Upper lobe of right lung (tissue), 1 donor: ENCODE measurements around the gene MED27. TPM values are rescaled to one million over a fixed set of nuclear protein-coding genes. Genes with fewer than 3 reads are reported as not detected.

Source experiments
- ATAC-seq: fragments of 200-7000 bp; cut with Tn5 transposase; one replicate; pipeline ENCODE4 v1.9.1; 2020; ENCODE audit warnings: mild to moderate bottlenecking, moderate library complexity
- DNase-seq: peaks from one replicate; pipeline ENCODE4 v3.0.0-alpha.2; 2020
- H3K27ac ChIP-seq: fragments of 200-600 bp; one replicate; pipeline ENCODE4 v1.8.0; 2022
- H3K27me3 ChIP-seq: fragments of 200-600 bp; one replicate; pipeline ENCODE4 v1.8.0; 2022; ENCODE audit warnings: mild to moderate bottlenecking
- H3K36me3 ChIP-seq: fragments of 200-600 bp; one replicate; pipeline ENCODE4 v1.8.0; 2022
- H3K4me1 ChIP-seq: fragments of 200-600 bp; one replicate; pipeline ENCODE4 v1.8.0; 2022
- H3K4me3 ChIP-seq: fragments of 200-600 bp; one replicate; pipeline ENCODE4 v1.8.0; 2022; ENCODE audit warnings: mild to moderate bottlenecking
- H3K9me3 ChIP-seq: fragments of 200-600 bp; one replicate; pipeline ENCODE4 v1.8.0; 2022
- intact Hi-C: fragments of 100-400 bp; cut with DNase I; formaldehyde crosslinking; loops from one replicate; pipeline ENCODE4 v1.11.0; 2022
- total RNA-seq: library from RNA; stranded (reverse); fragmentation: NEBNext Ultra II Directional; extraction: Animal tissue kit (Norgen Biotek cat#: 25700); gene quantifications from one replicate; pipeline ENCODE4 v1.2.1, GENCODE V29; 2021
- TF ChIP-seq, protein P1 (sequence below): fragments of 200-600 bp; IDR thresholded peaks from one replicate; pipeline ENCODE4 v1.8.0; 2022; ENCODE audit warnings: antibody characterized with exemption
- donor health status: DM: no; HTN: yes; CAD: no; lungs with severe emphysema.

Gene MED27
- total RNA-seq, 1 donor from 2014 or later, result 14.2 TPM

DNA sequence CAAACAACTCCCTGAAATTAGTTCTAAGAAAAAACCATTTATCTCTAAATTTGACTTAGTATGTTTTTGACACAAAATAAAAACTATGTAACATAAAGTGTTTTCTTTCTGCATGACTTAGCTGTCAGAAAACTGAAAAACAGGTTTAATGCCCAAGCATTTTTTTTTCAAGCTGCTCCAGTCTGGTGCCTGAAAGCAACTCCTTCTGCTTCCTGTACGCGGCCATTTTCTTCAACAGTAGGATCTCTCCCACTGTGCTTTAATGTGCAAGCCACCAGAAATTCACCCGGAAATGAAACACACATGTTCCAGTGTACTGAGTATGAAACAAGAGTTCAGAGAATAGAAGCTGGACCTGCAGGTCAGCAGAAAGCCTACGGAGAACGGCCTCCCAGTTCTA is 161.2 kb downstream of the MED27 start:
- no peaks in the 10 kb centered on the region for H3K27me3 ChIP-seq
- H3K36me3 ChIP-seq, result no peaks in the 10 kb centered on the region
- DNase-seq, result no peak
- ATAC-seq, result no peak
- H3K4me3 ChIP-seq, result no peak overlapping the region
- no peaks in the 10 kb centered on the region for H3K9me3 ChIP-seq
- TF ChIP-seq, protein P1, sequence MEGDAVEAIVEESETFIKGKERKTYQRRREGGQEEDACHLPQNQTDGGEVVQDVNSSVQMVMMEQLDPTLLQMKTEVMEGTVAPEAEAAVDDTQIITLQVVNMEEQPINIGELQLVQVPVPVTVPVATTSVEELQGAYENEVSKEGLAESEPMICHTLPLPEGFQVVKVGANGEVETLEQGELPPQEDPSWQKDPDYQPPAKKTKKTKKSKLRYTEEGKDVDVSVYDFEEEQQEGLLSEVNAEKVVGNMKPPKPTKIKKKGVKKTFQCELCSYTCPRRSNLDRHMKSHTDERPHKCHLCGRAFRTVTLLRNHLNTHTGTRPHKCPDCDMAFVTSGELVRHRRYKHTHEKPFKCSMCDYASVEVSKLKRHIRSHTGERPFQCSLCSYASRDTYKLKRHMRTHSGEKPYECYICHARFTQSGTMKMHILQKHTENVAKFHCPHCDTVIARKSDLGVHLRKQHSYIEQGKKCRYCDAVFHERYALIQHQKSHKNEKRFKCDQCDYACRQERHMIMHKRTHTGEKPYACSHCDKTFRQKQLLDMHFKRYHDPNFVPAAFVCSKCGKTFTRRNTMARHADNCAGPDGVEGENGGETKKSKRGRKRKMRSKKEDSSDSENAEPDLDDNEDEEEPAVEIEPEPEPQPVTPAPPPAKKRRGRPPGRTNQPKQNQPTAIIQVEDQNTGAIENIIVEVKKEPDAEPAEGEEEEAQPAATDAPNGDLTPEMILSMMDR, result no peak
- intact Hi-C loops, result no loop called here
- H3K27ac ChIP-seq, result no peak overlapping the region
- no peaks in the 10 kb centered on the region for H3K4me1 ChIP-seq

GRCh38 chr9:131917009-131917408 is 162.7 kb downstream of the MED27 start:
- intact Hi-C loops, result no loop called here
- Histone ChIP-seq H3K4me3 (no peak overlapping the region), H3K27me3 (no peaks in the 10 kb centered on the region), H3K27ac (no peak overlapping the region), H3K9me3 (no peaks in the 10 kb centered on the region), H3K4me1 (no peaks in the 10 kb centered on the region), H3K36me3 (no peaks in the 10 kb centered on the region)
- no peak for ATAC-seq
- DNase-seq, result no peak
- TF ChIP-seq, protein P1, result no peak

GRCh38 chr9:131915181-131915580 is 164.5 kb downstream of the MED27 start:
- no peak for DNase-seq
- Histone ChIP-seq H3K36me3 (no peaks in the 10 kb centered on the region), H3K9me3 (no peaks in the 10 kb centered on the region), H3K27me3 (no peaks in the 10 kb centered on the region), H3K4me1 (no peaks in the 10 kb centered on the region), H3K4me3 (no peak overlapping the region), H3K27ac (no peak overlapping the region)
- TF ChIP-seq, protein P1, result no peak
- intact Hi-C loops, result no loop called here
- no peak for ATAC-seq

DNA sequence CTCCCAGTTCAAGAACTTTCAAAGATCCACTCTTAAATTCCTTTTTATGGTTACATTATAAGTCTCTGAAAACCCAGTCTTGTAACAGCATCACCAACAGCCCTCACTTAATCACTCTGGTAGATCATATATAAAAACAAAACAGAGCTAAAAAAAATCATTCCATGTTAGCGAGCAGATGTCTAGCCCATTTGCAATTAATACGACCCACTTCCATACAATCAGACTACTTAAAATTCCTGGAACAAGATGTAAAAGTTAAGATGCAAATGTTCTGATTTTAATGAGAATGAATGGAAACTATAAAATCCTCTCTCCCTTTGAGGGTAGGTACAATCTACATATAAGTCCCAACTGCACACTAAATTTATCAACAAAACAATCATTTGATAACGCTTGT is 167.0 kb downstream of the MED27 start:
- no peaks in the 10 kb centered on the region for H3K36me3 ChIP-seq
- TF ChIP-seq, protein P1, result no peak
- no peak overlapping the region for H3K4me3 ChIP-seq
- ATAC-seq, result no peak
- no peak overlapping the region for H3K27ac ChIP-seq
- intact Hi-C loops, result no loop called here
- H3K9me3 ChIP-seq, result no peaks in the 10 kb centered on the region
- no peaks in the 10 kb centered on the region for H3K4me1 ChIP-seq
- H3K27me3 ChIP-seq, result no peaks in the 10 kb centered on the region
- no peak for DNase-seq

DNA sequence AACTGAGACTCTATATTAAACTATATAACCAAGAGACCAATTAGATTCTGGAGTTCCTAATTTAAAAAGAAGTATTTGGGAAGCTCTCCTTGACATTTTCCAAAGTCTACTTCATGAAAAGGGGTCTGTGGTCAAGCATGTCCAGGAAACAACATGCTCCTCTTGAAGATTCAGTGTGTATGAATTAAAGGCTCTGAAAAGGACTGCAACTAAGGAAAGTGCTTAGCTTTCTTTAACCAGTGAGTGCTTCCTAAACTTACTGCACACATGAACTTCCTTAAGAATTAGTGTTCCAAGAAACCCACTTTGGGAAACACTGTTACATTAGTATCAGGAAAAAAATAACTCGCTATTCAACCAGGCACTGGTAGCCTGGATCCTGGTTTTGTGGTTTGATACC is 167.6 kb downstream of the MED27 start:
- Histone ChIP-seq H3K4me3 (no peak overlapping the region), H3K27me3 (no peaks in the 10 kb centered on the region), H3K4me1 (no peaks in the 10 kb centered on the region), H3K9me3 (no peaks in the 10 kb centered on the region), H3K27ac (no peak overlapping the region), H3K36me3 (no peaks in the 10 kb centered on the region)
- intact Hi-C loops, result no loop called here
- TF ChIP-seq, protein P1, result no peak
- no peak for ATAC-seq
- DNase-seq, result no peak

GRCh38 chr9:131910572-131910971 is 169.1 kb downstream of the MED27 start:
- ATAC-seq, result no peak
- intact Hi-C loops, result no loop called here

More at GRCh38 chr9:131910572-131910971, 169.1 kb downstream of the MED27 start:
- TF ChIP-seq, protein P1, result no peak
- Histone ChIP-seq H3K4me1 (no peaks in the 10 kb centered on the region), H3K36me3 (no peaks in the 10 kb centered on the region), H3K4me3 (no peak overlapping the region), H3K27me3 (no peaks in the 10 kb centered on the region), H3K9me3 (no peaks in the 10 kb centered on the region), H3K27ac (no peak overlapping the region)
- no peak for DNase-seq
